ENCODE results near the gene UGP2.
A peak's percentile ranks its signal among the peaks of the same experiment; 100 is the strongest.
"Not testable (repeated sequence)": the region's sequence is repeated elsewhere in the genome, so short reads cannot be mapped to it uniquely, and the experiment has no call there.

The UGP2 gene

DNA sequence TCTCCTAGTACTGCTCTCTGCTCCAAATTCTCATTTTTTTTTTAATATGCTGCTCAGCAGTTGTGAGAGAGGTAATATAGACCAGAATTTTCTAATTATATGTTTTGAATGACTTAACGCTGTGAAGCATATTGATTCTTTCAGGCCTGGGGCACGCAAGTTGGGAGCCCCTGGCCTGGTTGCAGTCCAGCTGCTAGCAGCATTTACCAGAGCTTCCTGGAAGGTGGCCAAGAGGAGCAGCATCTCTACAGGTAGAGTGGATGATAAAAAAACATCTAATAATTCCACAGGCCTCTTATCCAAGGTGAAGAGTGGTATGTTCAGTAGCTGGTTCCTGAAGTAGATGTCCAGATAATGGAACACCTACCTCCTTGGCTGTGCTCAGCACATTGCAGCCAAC is 7.3 kb upstream of the UGP2 start:
- intact Hi-C loops (cut with DNase I), result no loop called here
- no peak for DNase-seq

DNA sequence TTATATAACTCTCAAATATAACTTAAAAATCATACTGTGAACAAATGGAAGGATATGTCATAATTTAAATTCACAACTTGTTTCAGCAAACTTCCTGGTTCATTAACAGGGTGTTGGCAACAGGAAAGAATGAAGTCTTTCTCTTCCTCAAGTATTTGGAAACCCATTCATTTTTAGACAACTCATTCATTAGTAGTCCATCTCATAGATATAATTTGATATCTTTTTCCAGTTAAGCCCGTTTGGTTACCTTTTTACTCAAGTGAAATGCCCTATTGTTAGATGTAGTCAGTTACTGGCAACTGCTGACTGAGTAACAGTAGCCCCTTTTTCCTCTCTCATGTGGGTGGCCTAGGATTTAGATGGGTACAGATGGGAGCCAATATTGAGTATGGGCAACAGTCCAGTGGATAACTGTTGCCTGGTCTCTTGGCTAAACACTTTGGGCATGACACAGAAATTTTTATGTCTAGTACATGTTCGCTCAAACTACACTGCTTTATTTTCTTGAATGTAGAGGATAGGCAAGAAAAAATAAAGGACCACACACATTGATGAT is 4.6 kb upstream of the UGP2 start:
- intact Hi-C loops (cut with DNase I), result no loop called here
- peak in 1 of 42 donors; percentile 5 for DNase-seq

DNA sequence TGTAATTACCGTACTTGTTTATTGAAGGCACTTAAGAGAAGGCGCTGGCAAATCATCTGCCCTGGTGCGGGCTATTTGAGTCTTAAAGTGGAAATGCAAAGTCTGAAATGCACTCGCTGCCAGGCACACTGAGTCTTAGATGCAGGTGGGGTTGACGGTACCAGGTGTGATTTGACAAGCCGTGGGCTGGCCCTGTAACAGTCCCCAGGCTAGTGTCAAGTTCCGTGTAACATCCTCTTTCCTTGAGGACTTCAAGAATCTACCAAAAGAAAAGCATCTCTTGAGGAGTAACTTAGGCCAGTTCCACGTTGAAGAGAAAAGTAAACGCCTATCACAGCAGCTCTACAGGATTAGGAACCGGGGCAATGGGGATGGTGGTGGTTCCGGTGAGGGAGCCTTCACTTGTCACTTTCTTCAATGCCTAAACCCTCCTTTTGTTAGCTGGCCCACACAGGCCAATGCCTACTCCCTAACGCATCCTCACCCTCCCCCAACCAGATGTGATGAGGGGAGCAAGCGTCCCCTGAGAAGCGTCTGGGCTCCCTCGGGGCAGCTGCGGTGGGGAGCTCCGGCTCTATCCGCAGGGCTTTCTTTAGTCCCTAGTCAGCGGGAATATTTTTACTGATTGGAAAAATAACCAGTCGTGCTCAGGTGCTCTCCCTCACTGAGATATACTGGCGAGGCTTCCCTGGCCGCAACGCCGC is 1.5 kb upstream of the UGP2 start:
- intact Hi-C loops (cut with DNase I), result loop anchor here (5.0 kb wide), 1 partner anchor 253 kb away; the partner anchor contains the start of genes MDH1 and WDPCP
- peak in 15 of 42 donors; percentile 5 to 53 (median 35) for DNase-seq

DNA sequence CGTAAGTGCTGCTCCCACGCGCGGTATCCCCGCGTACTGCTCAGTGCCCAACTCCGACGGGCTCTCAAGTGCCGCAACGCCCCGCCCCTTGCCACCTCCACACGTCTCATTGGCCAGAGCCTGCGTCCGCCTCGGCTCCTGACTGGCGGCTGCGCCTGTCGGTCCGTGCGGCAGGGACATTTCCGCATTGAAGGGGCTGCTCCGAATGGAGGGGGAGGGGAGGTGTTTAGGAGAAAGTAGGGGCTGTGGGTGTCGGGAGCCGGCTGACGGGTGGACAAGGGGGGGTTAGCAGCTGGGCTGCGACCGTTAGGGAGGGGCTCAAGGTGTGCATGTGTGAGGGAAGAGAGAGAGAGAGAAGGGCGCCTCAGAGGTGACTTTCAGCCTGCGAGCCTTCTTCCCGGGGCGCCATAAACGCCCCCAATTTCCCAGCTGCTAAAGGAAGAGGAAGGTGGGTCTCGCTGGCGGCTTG is 877 bp upstream of the UGP2 start:
- intact Hi-C loops (cut with DNase I), result loop anchor here (5.0 kb wide), 1 partner anchor 254 kb away; the partner anchor contains the start of genes MDH1 and WDPCP

DNA sequence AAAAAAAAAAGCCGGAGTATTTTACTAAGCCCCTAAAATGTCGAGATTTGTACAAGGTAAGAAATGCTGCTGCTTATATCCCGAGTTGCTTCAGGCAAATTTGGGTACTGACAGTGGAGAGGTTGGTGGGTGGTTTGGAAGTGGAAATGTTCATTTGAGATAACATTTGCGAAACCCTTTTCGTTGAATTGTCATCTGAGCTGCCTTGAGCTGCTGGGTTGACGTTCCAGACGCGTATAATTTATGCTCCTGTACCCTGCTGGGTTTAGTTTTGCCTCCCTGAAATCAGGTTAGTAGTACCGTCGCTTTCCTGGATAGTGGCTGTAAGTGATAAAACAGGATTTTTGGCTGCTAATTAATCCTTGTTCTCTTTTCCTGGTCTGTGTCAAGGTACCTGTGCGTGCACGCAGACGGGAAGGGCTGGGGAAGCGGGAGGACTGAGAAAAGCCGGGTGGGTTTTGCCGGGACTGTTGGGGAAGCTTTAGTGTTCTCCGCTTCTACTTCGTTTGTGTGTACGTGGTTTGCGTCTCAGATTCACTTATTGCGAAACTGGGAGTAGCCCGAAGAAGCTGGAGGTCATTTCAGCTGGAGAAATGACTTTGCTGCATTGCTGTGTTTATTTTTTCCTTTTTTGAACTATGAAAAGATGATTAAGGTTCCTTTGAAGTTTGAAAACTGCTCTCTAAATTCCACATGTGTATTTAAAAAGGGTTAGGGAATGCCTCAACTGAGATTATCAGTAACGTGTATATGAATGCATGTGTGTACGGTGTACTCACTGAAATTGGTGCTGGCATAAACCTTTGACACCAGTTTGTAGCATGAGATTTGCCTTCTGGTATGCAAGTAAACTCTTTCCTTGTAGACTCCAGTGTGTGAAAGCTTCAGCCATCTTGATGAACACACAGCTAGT is 709 bp downstream of the UGP2 start:
- peak in 28 of 42 donors; percentile 6 to 56 (median 30) for DNase-seq
- intact Hi-C loops (cut with DNase I), result loop anchor here (5.0 kb wide), 1 partner anchor 255 kb away; the partner anchor contains the start of genes MDH1 and WDPCP

More for the DNA sequence above, 877 bp upstream of the UGP2 start:
- peak; percentile 97 to 100 (median 99) for DNase-seq

DNA sequence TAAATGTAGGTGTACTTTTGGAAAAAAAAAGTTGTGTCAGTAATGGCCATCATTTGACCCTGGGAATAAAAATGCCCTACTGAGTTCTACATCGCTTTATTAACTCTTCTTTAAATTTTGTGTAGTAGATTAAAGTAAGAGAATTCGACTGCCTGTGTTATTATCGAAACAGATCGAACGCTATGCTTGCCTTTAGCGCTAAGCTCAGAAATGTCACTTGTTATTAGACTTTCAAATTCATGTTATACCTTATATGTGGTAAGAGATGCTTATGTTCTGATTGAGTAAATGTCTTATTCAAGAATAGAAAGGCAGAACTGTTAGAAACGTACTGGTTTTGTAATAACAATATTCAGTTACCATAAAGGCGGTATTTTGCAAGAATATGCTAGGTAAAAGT is 1.4 kb downstream of the UGP2 start:
- DNase-seq, result no peak
- intact Hi-C loops (cut with DNase I), result loop anchor here (5.0 kb wide), 1 partner anchor 256 kb away; the partner anchor contains the start of genes MDH1 and WDPCP

DNA sequence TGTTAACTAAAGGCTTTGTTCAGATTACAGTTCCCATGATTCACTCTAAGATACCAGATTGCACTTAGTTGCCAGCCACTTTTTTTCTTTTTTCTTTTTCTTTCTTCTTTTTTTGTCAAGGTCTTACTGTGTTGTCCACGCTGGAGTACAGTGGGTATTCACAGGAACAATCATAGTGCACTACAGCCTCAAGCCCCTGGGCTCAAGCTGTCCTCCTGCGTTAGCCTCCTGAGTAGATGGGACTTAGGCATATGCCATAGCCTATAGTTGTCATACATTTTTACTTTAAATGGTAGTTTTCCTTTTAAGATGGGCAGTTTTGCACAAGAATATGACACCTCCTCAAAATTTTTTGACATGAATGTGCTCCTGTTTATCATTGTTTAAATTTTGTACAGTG is 2.1 kb downstream of the UGP2 start:
- intact Hi-C loops (cut with DNase I), result loop anchor here (5.0 kb wide), 1 partner anchor 256 kb away; the partner anchor contains the start of genes MDH1 and WDPCP

DNA sequence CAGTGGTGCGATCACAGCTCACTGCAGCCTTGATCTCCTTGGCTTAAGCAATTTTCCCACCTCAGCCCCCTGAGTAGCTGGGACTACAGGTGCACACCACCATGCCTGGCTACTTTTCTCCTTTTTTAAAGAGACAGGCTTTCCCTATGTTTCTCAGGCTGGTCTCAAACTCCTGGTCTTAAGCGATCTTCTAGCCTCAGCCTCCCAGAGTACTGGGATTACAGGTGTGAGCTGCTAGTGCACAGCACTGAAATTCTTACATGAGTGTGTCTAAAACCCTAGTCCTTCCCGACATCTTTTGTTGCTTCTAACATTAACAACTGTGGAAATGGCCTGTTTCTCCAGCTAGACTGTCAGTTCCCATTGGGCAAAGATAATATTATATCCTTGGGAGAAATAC is 2.9 kb downstream of the UGP2 start:
- no peak for DNase-seq
- intact Hi-C loops (cut with DNase I), result loop anchor here (5.0 kb wide), 1 partner anchor 257 kb away; the partner anchor contains the start of genes MDH1 and WDPCP

More for the DNA sequence above, 2.1 kb downstream of the UGP2 start:
- DNase-seq, result no peak

DNA sequence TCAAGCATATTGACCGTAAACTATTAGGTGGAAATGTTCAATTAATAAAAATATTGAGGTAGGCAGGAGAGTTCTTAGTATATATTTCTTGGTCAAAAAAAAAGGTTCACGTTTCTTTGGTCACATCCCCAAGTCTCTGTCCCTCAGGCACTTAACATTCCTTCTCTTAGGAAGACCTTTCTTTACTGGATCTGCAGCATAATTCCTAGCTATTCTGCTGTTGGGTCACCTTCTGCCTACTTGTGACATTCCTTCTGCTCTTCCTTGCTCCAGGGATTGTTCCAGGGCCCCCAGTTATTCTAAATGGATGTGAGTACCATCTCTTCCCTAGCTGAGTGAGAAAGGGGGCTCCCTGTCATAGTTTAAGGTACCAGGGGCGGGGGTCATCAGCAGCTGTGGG is 4.2 kb downstream of the UGP2 start:
- intact Hi-C loops (cut with DNase I), result no loop called here
- DNase-seq, result no peak

DNA sequence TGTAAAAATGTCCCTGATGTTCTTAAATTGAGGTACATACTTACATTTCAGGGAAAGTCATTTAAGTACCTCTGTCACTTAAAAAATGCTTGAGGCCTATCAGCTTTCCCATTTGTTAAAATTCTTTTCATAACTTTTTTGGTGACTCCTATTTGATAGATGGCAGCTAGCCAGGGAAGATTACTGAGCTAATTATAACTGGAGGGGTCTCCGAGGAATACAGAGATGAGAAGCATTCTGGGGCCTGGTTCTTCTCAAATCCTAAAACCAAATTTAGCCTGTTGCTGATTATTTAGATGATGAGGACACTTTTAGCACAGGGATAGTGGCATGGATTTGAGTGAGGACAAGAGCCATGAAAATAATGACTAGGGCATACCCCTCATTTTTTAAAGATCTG is 4.8 kb downstream of the UGP2 start:
- no peak for DNase-seq
- intact Hi-C loops (cut with DNase I), result no loop called here

DNA sequence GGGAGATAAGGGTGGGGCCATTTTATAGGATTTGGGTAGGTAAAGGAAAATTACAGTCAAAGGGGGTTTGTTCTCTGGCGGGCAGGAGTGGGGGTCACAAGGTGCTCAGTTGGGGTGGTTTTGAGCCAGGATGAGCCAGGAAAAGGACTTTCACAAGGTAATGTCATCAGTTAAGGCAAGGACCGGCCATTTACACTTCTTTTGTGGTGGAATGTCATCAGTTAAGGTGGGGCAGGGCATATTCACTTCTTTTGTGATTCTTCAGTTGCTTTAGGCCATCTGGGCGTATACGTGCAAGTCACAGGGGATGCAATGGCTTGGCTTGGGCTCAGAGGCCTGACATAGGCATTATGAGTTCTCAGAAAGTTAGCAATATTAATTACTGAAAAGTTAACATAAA is 5.9 kb downstream of the UGP2 start:
- intact Hi-C loops (cut with DNase I); DNase-seq: not testable (repeated sequence)

DNA sequence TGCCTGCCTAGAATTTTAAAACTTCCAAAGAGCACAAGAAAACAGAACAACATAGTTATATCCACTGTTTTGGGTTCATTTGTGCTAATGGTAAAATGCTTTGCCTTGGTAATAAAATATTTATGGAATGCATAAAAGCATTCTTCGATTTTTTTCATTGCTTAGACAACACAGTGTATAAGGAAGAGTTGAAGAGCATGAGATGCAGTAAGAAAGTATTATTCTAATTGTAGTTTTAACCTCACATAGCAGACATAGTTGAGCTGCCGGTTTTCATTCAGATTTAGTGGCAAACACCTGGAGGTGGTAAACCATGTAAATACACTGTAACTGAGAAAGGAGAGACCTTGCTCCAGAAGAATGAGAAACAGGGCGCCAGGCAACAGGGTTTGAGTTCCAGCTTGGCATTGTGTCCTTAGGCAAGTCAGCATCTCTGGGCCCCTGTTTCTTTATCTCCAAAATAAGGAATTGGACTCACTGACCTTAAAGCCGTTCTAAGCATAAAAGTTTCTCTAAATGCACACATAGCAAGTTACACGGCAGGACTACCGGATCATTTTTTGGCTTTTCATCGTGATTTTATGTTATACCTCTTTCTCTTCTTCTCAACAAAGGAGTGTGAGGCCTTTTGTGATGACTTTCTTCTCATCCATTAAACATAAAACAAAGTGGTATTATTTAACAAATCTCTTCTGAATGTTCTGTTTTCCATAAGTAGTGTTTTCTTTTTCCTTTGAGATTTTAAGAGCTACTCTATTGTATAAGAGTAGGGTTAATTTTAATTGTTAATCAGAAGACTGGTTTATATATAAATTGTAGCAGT is 7.9 kb downstream of the UGP2 start:
- intact Hi-C loops (cut with DNase I), result no loop called here
- peak in 4 of 42 donors; percentile 14 to 53 (median 27) for DNase-seq

DNA sequence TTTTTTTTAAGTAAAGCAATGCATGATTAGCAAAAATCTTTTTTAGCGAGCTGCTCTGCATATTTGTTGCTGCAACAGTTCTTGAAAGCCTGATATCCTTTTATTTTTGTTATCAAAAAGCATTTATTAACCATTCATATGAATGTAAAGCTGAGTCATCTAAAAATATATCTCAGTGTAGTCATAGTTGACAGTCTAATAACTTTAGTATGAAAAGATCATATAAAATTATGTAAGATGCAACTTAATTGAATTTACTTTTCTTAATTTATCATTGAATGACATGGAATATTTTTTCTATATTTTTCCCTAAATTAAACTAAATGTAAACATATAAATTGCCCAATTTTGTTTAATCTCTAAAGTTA is 8.5 kb downstream of the UGP2 start:
- intact Hi-C loops (cut with DNase I), result no loop called here
- DNase-seq, result no peak

DNA sequence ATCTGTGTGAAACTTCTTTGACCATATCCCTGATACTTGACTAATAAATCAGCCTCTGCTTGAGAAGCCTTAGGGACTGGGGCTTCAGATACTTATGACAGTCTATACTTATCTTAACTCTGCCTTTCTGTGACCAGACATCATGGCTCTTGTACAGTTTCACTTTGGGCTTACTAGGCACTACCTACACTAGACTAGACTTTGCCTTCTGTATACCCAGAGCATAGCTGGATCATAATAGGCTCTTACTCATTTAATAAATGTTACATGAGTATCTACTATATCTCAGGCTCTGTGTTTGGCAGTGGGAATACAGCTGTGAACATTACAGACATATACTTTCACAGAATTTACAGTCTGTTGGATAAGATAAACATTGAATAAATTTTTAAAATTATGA is 9.0 kb downstream of the UGP2 start:
- intact Hi-C loops (cut with DNase I), result no loop called here
- DNase-seq, result no peak

DNA sequence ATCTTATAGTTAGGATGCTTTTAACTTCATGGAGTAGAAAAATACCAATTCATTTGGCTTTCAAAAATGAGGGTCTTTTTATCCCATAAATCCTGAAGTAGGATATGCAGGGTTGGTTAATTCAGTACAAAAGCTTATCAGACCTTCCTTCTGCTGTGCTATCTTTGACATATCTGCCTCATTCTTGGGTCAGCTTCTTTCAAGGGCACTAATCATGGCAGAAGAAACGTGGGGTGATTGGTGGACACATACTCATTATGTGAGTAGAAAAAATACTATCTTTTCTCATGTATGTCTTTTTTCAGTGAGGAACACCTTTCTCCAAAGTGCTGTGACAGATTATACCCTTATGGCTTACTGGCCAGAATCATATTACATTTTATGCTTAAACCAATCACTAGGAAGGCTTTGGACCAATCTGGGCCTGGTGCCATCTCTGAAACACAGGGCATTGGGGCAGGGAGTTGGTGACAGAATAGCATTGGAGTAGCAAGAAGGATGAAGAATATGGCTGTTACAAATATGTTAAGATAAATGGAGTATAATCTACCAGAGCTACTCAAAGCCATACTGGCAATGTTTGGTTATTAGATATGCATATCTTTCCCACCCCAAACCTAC is 10.1 kb downstream of the UGP2 start:
- DNase-seq, result no peak
- intact Hi-C loops (cut with DNase I), result no loop called here

DNA sequence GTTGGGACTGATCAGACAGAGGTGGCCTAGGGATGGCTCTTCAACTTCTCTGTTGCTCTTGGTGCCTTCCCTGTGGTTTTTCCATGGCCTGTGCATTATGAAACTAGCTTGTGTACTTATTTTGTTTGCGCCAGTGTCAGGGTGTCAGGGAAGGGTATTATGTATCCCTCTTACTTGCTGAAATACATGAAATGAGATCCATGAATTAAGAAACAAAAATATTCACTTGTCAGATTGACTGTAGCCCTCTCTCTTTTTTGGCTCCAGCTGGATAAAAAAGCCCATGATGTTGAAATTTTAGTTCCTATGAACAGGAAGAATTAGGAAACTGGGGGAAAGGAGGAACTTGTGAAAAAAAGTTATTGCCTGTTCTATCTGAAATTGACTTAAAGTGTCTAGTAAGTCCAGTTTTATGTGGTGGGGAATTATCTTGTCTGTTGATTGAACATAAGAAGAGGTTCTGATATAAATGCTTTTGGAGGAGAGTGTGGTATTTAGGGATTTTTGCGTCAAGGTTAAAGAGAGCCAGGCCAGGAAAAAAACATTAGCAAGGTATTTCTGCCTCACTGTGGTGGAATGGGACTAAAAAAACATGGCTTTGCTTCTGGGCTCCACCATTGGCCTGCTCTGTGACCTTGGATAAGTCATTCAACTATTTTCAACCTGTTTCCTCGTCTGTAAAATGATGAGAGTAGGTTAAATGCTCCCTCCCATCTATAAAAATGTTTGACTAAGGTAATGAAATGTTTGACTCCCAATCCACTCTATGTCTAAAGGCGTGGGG is 12.0 kb downstream of the UGP2 start:
- DNase-seq, result no peak
- intact Hi-C loops (cut with DNase I), result no loop called here
